ENCODE data around the gene GPR82.
"Not testable (repeated sequence)": the region's sequence is repeated elsewhere in the genome, so short reads cannot be mapped to it uniquely, and the experiment has no call there.

Gene GPR82

DNA sequence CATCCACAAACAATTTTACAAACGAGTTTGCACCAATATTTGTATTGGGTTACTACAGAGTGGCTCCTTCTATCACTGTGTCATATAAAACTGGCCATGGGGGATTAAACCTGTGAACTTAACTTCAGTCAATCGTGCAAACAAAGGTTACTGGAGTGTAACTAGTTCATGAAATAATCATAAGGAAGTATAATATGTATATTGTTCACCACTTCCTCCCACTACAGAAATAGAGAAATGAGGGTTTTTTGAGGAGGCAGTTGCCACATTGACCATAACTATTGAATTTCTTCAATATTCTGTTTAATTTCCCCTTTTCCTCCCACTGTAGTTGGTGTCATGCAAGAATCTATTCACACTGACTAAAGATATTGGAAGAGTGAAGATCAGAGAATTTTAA is at the start of gene GPR82:
Gene GPR82 (plus strand): TSS at position 356 of the 400 bp plus-strand sequence. CDS start 2,846 bp downstream, outside the sequence.
- POLR2A ChIA-PET, result no interaction called here
- CTCF ChIA-PET, result no interaction called here
- DNase-seq (ENCODE audit: extremely low spot score), result no peak
- TF ChIP-seq, protein P1, sequence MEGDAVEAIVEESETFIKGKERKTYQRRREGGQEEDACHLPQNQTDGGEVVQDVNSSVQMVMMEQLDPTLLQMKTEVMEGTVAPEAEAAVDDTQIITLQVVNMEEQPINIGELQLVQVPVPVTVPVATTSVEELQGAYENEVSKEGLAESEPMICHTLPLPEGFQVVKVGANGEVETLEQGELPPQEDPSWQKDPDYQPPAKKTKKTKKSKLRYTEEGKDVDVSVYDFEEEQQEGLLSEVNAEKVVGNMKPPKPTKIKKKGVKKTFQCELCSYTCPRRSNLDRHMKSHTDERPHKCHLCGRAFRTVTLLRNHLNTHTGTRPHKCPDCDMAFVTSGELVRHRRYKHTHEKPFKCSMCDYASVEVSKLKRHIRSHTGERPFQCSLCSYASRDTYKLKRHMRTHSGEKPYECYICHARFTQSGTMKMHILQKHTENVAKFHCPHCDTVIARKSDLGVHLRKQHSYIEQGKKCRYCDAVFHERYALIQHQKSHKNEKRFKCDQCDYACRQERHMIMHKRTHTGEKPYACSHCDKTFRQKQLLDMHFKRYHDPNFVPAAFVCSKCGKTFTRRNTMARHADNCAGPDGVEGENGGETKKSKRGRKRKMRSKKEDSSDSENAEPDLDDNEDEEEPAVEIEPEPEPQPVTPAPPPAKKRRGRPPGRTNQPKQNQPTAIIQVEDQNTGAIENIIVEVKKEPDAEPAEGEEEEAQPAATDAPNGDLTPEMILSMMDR (IDR thresholded peaks at IDR 0.05; ENCODE audit: control extremely low read depth, extremely low read depth, low read depth, missing control alignments), result no peak

- CTCF ChIA-PET, result interaction anchor here (1.0 kb wide), 1 partner anchor 10 kb away, joined by 3 read pairs; no protein-coding TSS in a partner anchor
- POLR2A ChIA-PET; DNase-seq (ENCODE audit: extremely low spot score): not testable (repeated sequence)
Observed at GRCh38 chrX:41676361-41676760, 47.6 kb upstream of the GPR82 start.

DNA sequence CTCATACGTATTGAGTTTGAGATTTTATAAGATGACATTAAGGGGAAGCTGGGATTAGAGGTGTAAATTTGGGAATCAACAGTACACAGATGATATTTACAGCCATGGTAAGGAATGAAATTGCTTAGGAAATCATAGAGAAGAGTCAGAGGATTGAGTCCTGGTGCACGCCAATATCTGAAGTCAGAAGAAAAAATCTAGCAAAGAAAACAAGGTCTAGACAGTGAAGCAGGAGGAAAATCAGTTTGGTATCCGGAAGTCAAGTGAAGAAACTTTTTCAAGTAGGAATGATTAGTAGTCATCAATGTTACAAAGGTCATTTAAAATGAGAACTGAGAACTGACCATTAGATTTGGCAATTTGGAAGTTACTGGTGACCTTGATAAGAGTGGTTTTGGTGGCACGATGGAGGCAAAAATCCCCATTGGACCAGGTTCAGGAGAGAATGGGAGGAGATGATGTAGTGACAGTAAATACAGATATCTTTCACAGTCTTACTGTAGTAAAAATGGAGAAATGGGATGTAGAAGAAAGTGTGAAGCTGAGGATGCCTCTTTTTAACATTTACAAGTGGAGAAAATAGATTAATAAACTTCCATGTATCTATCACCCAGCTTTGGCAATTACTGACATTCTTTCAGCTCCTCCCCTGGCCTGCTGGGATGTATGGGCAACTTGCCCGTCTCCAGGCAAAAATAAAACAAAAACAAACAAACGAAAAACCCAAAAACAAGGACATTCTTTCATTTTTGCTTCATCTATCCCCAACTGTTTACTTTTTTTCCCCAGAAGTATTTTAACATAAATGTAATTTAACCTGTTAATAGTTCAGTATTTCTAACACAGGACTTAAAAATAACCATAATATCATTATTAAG is 46.6 kb upstream of the GPR82 start:
- CTCF ChIA-PET, result no interaction called here
- TF ChIP-seq, protein P1 (IDR thresholded peaks at IDR 0.05; ENCODE audit: control extremely low read depth, extremely low read depth, low read depth, missing control alignments), result no peak
- POLR2A ChIA-PET, result no interaction called here
- no peak for DNase-seq (ENCODE audit: extremely low spot score)

DNA sequence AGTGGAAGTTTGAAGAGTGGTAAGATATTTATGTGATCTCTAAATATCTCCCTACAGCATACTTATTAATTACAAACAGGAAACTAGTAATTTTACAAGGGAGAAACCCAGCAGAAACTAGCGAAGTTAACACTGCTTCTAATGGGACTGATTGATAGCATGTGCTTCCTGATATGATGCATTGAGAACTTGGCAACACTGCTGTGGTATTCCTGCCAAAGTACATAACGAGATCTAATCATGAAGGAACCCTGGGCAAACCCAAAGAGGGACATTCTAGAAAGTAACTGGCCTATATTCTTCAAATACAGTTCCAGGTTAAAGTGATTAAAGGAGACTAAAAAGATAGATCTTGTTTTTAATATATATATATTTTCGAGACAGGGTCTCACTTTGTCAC is 39.8 kb upstream of the GPR82 start:
- ChIA-PET POLR2A (no interaction called here), CTCF (no interaction called here)
- DNase-seq (ENCODE audit: extremely low spot score), result no peak
- TF ChIP-seq, protein P1 (IDR thresholded peaks at IDR 0.05; ENCODE audit: control extremely low read depth, extremely low read depth, low read depth, missing control alignments), result no peak

- ChIA-PET CTCF (no interaction called here), POLR2A (no interaction called here)
- no peak for DNase-seq (ENCODE audit: extremely low spot score)
- TF ChIP-seq, protein P1 (IDR thresholded peaks at IDR 0.05; ENCODE audit: control extremely low read depth, extremely low read depth, low read depth, missing control alignments), result no peak
Observed at GRCh38 chrX:41684940-41685339, 39.0 kb upstream of the GPR82 start.

- no peak for DNase-seq (ENCODE audit: extremely low spot score)
- TF ChIP-seq, protein P1 (IDR thresholded peaks at IDR 0.05; ENCODE audit: control extremely low read depth, extremely low read depth, low read depth, missing control alignments), result no peak
- ChIA-PET POLR2A (no interaction called here), CTCF (interaction anchor here (1.0 kb wide), 1 partner anchor 11 kb away, joined by 3 read pairs; no protein-coding TSS in a partner anchor)
Observed at GRCh38 chrX:41686788-41687187, 37.2 kb upstream of the GPR82 start.

- TF ChIP-seq, protein P1 (IDR thresholded peaks at IDR 0.05; ENCODE audit: control extremely low read depth, extremely low read depth, low read depth, missing control alignments), result no peak
- ChIA-PET CTCF (no interaction called here), POLR2A (no interaction called here)
- no peak for DNase-seq (ENCODE audit: extremely low spot score)
Observed at GRCh38 chrX:41688156-41688555, 35.8 kb upstream of the GPR82 start.
